SK-N-SH (cell line): Measurements from ENCODE around the gene STARD10. TPM values are rescaled to one million over a fixed set of nuclear protein-coding genes. Genes with fewer than 3 reads are reported as not detected.

Experiments used
- CTCF ChIA-PET: fragments of 300-600, 350-600 bp; formaldehyde crosslinking; extraction: SDS; loops from one replicate; lab custom pipeline; 2021; lab: Yijun Ruan, JAX
- POLR2A ChIA-PET: fragments of 350-600 bp; sonication (Branson Sonifier 250); formaldehyde crosslinking; extraction: SDS; loops from one replicate; lab custom pipeline; 2020; ENCODE audit warnings: antibody characterized with exemption, inconsistent platforms; lab: Yijun Ruan, JAX
- DNase-seq: peaks from one replicate; pipeline ENCODE4 v3.0.0; 2012
- H2AFZ ChIP-seq: fragments of 200-600 bp; sonication (generic); 2 replicates; pipeline ENCODE4 v1.8.1; 2016; ENCODE audit warnings: antibody characterized with exemption, mild to moderate bottlenecking, low read depth
- H3F3A ChIP-seq: fragments of 200-600 bp; sonication (generic); replicated peaks from 2 replicates; pipeline ENCODE3; 2016; ENCODE audit warnings: antibody characterized with exemption, mild to moderate bottlenecking; ENCODE audit not compliant: insufficient read depth
- H3K27ac ChIP-seq, 2 experiments: fragments of 200-500 bp in 1 of 2; fragments of 200-600 bp in 1 of 2; sonication (Bioruptor generic) in 1 of 2; sonication (generic), shearing (Covaris generic) in 1 of 2; 2 replicates each; pipeline versions ENCODE4 v1.5.1 to v1.6.1; 2014 to 2016; ENCODE audit warnings: low read depth in 2 of 2, inconsistent platforms in 1 of 2, low read length in 1 of 2, mild to moderate bottlenecking in 1 of 2, mixed read lengths in 1 of 2
- H3K27me3 ChIP-seq: fragments of 200-600 bp; sonication (generic), shearing (Covaris generic); 2 replicates; pipeline ENCODE4 v1.6.1; 2016; ENCODE audit warnings: mixed run types; ENCODE audit not compliant: insufficient read depth
- H3K36me3 ChIP-seq, 2 experiments: fragments of 200-500 bp in 1 of 2; fragments of 200-600 bp in 1 of 2; sonication (Bioruptor generic) in 1 of 2; sonication (generic) in 1 of 2; replicated peaks in 1 of 2; 2 replicates each; pipeline versions ENCODE3 to v1.5.1; 2014 to 2016; ENCODE audit warnings: low read length in 1 of 2, mild to moderate bottlenecking in 1 of 2; ENCODE audit not compliant: insufficient read depth in 2 of 2, control insufficient read depth in 1 of 2
- H3K4me1 ChIP-seq, 2 experiments: fragments of 200-500 bp in 1 of 2; fragments of 200-600 bp in 1 of 2; sonication (Bioruptor generic) in 1 of 2; sonication (generic), shearing (Covaris generic) in 1 of 2; 2 replicates each; pipeline versions ENCODE4 v1.5.1 to v1.6.1; 2014 to 2016; ENCODE audit warnings: low read depth in 1 of 2, low read length in 1 of 2, mixed run types in 1 of 2; ENCODE audit not compliant: insufficient read depth in 2 of 2, control insufficient read depth in 1 of 2
- H3K4me2 ChIP-seq: fragments of 200-600 bp; sonication (generic), shearing (Covaris generic); 2 replicates; pipeline ENCODE4 v1.6.1; 2017; ENCODE audit warnings: mixed run types
- H3K4me3 ChIP-seq, 2 experiments: fragments of 200-500 bp in 1 of 2; fragments of 200-600 bp in 1 of 2; sonication (Bioruptor generic) in 1 of 2; sonication (generic), shearing (Covaris generic) in 1 of 2; 2 replicates each; pipeline versions ENCODE4 v1.5.1 to v1.8.1; 2014 to 2016; ENCODE audit warnings: low read depth in 2 of 2, inconsistent platforms in 1 of 2, low read length in 1 of 2, mild to moderate bottlenecking in 1 of 2, mixed read lengths in 1 of 2, moderate library complexity in 1 of 2
- H3K79me2 ChIP-seq: fragments of 200-600 bp; sonication (generic); 2 replicates; pipeline ENCODE4 v1.8.1; 2017; ENCODE audit warnings: mild to moderate bottlenecking; ENCODE audit not compliant: insufficient read depth
- H3K9ac ChIP-seq: fragments of 200-600 bp; sonication (generic); 2 replicates; pipeline ENCODE4 v1.6.1; 2017; ENCODE audit warnings: mixed run types
- H3K9me2 ChIP-seq: fragments of 200-600 bp; sonication (generic); 2 replicates; pipeline ENCODE4 v1.6.1; 2017; ENCODE audit warnings: mixed run types
- H3K9me3 ChIP-seq: fragments of 200-600 bp; sonication (generic); 2 replicates; pipeline ENCODE4 v1.6.1; 2017; ENCODE audit warnings: mixed run types, mild to moderate bottlenecking, moderate library complexity
- H4K20me1 ChIP-seq: fragments of 200-600 bp; sonication (generic); 2 replicates; pipeline ENCODE4 v1.6.1; 2017; ENCODE audit warnings: mild to moderate bottlenecking, mixed run types; ENCODE audit not compliant: insufficient read depth
- CTCF ChIP-seq: fragments of 200-600 bp; sonication (generic); IDR thresholded peaks from 2 replicates; pipeline ENCODE4 v1.6.1; 2017; ENCODE audit warnings: antibody characterized with exemption, mild to moderate bottlenecking, moderate library complexity
- EZH2phosphoT487 ChIP-seq: fragments of 200-600 bp; sonication (generic); IDR thresholded peaks from 2 replicates; pipeline ENCODE4 v1.6.1; 2017; ENCODE audit warnings: low read depth, mixed run types, mild to moderate bottlenecking, antibody characterized with exemption, moderate library complexity, borderline replicate concordance
- FOSL2 ChIP-seq: IDR thresholded peaks from 2 replicates; pipeline ENCODE4 v1.4.0; 2012; ENCODE audit warnings: low read depth, mild to moderate bottlenecking, moderate library complexity, borderline replicate concordance
- JUND ChIP-seq: IDR thresholded peaks from 2 replicates; pipeline ENCODE4 v1.4.0; 2012
- MAX ChIP-seq: IDR thresholded peaks from 2 replicates; pipeline ENCODE4 v1.4.0; 2012; ENCODE audit warnings: low read depth
- NRF1 ChIP-seq: IDR thresholded peaks from 2 replicates; pipeline ENCODE4 v1.6.1; 2012; ENCODE audit warnings: low read depth, mild to moderate bottlenecking, low read length
- PBX3 ChIP-seq: IDR thresholded peaks from 2 replicates; pipeline ENCODE4; 2012
- RAD21 ChIP-seq: IDR thresholded peaks from 2 replicates; pipeline ENCODE4 v1.6.1; 2012; ENCODE audit warnings: mild to moderate bottlenecking, low read length
- SIN3A ChIP-seq: IDR thresholded peaks from 2 replicates; pipeline ENCODE4 v1.6.1; 2012; ENCODE audit warnings: low read depth, mild to moderate bottlenecking, low read length, moderate library complexity, borderline replicate concordance
- TAF1 ChIP-seq: IDR thresholded peaks from 2 replicates; pipeline ENCODE4 v1.6.1; 2012; ENCODE audit warnings: low read depth, mild to moderate bottlenecking, low read length, moderate library complexity, borderline replicate concordance
- TCF12 ChIP-seq: IDR thresholded peaks from 2 replicates; pipeline ENCODE4 v1.4.0; 2012
- TEAD4 ChIP-seq: IDR thresholded peaks from 2 replicates; pipeline ENCODE4 v1.4.0; 2012; ENCODE audit warnings: mild to moderate bottlenecking, borderline replicate concordance; ENCODE audit not compliant: insufficient read depth
- ZBTB33 ChIP-seq: IDR thresholded peaks from 2 replicates; pipeline ENCODE4 v1.4.0; 2012; ENCODE audit warnings: low read depth, borderline replicate concordance
- WGBS: methylation state at CpG from one replicate; pipeline ENCODE4 v1.1.6; 2017; ENCODE audit warnings: low lambda C conversion rate; 5-methylcytosine and 5-hydroxymethylcytosine counted together
- polyA plus RNA-seq, 3 experiments: library from polyadenylated mRNA; depleted of rRNA; stranded (reverse); fragments of >200 nt; gene quantifications; 2 replicates each; pipeline ENCODE4 v1.2.3, GENCODE V29; 2012

The STARD10 gene
- polyA plus RNA-seq, 1 of the 3 experiments (the other 2 are of a cell fraction): 47.7 TPM

GRCh38 chr11:72730737-72731136, 63.1 kb downstream of the STARD10 start (continued):
- no peak for TF ChIP-seq FOSL2
- no peak for TF ChIP-seq RAD21
- TF ChIP-seq EZH2phosphoT487: no peak
- no peak for TF ChIP-seq SIN3A
- TF ChIP-seq TEAD4: no peak

GRCh38 chr11:72730243-72730642, 63.6 kb downstream of the STARD10 start:
- H2AFZ ChIP-seq: no peak overlapping the region
- no peaks in the 10 kb centered on the region for H3K36me3 ChIP-seq
- H4K20me1 ChIP-seq: no peaks in the 10 kb centered on the region
- no peak overlapping the region for H3K9ac ChIP-seq
- DNase-seq: no peak
- no peak overlapping the region for H3K27ac ChIP-seq
- H3K27me3 ChIP-seq: no peaks in the 10 kb centered on the region
- 76% methylated on average over 5 of the region's 5 CpGs for WGBS
- H3K4me1 ChIP-seq: peaks cover 0 to 15% of the 10 kb centered on the region in 2 experiments; a peak in 1 of 4 replicates
- TF ChIP-seq JUND: no peak
- no peak for TF ChIP-seq NRF1
- no peak for TF ChIP-seq TCF12
- TF ChIP-seq MAX: no peak
- TF ChIP-seq FOSL2: no peak
- no peak for TF ChIP-seq ZBTB33
- no peak for TF ChIP-seq TAF1
- no peak for TF ChIP-seq PBX3
- TF ChIP-seq CTCF: no peak
- no peak overlapping the region for H3K4me3 ChIP-seq
- POLR2A ChIA-PET: interaction anchor here (0.6 kb wide), 1 partner anchor 48 kb away, joined by 3 read pairs; no protein-coding TSS in a partner anchor
- peaks cover 5% of the 10 kb centered on the region for H3F3A ChIP-seq
- no peak overlapping the region for H3K4me2 ChIP-seq
- H3K9me2 ChIP-seq: no peaks in the 10 kb centered on the region
- peaks cover 3% of the 10 kb centered on the region; the same call in 1 of the 2 replicates for H3K79me2 ChIP-seq
- CTCF ChIA-PET: interaction anchor here (1.6 to 18.2 kb wide), 2 partner anchors 63 to 447 kb away, joined by 6 to 198 read pairs; partner anchors contain the start of gene STARD10
- H3K9me3 ChIP-seq: no peaks in the 10 kb centered on the region
